ENCODE measurements around the gene FKBP7. TPM values are rescaled to one million over a fixed set of nuclear protein-coding genes. Genes with fewer than 3 reads are reported as not detected.

FKBP7 gene
- total RNA-seq, 1 experiment from 2014 or later, result 4.8 TPM

DNA sequence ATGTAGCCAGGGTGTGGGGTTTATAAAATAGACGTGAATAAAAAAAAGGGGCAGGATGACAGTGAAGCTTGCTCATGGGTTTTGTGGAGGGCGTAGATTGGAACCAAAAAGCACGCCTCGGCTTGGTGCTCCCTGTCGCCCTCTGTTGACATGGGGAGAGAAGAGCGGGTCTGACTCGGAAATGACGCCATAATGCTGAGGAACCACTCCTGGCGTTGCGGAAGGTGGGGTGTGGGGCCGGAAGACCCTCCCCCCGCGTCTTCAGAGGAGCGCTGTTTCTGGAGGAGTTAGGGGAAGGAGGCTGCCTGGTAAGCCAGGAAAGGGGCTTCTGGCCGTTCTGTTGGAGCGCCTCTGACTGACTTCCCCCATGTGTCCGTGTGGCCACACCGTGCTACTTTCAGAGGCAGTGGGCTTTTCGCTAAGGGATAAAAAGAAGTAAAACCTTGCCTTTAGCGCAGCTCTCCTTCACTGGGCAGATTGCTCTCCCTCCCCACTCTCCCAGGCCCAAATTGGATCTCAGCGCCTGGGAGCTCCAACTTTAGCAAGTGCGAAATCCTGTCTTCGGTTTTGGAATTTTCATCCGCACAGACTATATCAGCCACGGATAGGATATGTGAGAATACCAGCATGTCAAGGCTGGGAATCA lies 44.7 kb upstream of the FKBP7 start:
- H2BK5ac ChIP-seq (ENCODE audit: insufficient read length, low read length), result no peak overlapping the region
- H2AFZ ChIP-seq (ENCODE audit: low read length), result peak overlapping the region; percentile 63
- H2BK12ac ChIP-seq (ENCODE audit: insufficient read length, low read depth, low read length), result no peak overlapping the region
- H3K79me1 ChIP-seq (ENCODE audit: insufficient read depth, low read depth, low read length, poor library complexity, severe bottlenecking), result no peaks in the 10 kb centered on the region
- peak overlapping the region; percentile 87 for H3K9ac ChIP-seq (ENCODE audit: extremely low read depth, insufficient read length, low read length)
- no peak overlapping the region for H2AK5ac ChIP-seq (ENCODE audit: insufficient read length, low read length)
- no peak overlapping the region for H4K5ac ChIP-seq (ENCODE audit: insufficient read length, low read depth, low read length)
- H4K91ac ChIP-seq (ENCODE audit: insufficient read length, low read depth, low read length), result no peak overlapping the region
- no peak overlapping the region for H3K56ac ChIP-seq (ENCODE audit: insufficient read length, low read depth, low read length)
- no peak overlapping the region for H3K27ac ChIP-seq (ENCODE audit: insufficient read length, low read depth, low read length)
- H3K27me3 Mint-ChIP-seq (ENCODE audit: low read depth), result no peaks in the 10 kb centered on the region
- H2BK15ac ChIP-seq (ENCODE audit: low read depth, low read length), result no peak overlapping the region
- no peaks in the 10 kb centered on the region for H3K4me1 ChIP-seq (ENCODE audit: insufficient read depth, low read length)
- H3K9me3 Mint-ChIP-seq, result no peaks in the 10 kb centered on the region
- peak; percentile 93 for DNase-seq
- H3K14ac ChIP-seq (ENCODE audit: insufficient read depth, low read length), result no peak overlapping the region; the same call in 1 of the 2 replicates
- no peaks in the 10 kb centered on the region for H4K20me1 ChIP-seq (ENCODE audit: control insufficient read depth, insufficient read depth, insufficient read length)
- H2BK120ac ChIP-seq (ENCODE audit: low read depth, low read length, poor library complexity, severe bottlenecking), result no peak overlapping the region
- H3K27ac Mint-ChIP-seq, result peak overlapping the region; percentile 93 to 98 (median 96)
- no peaks in the 10 kb centered on the region for H3K9me3 ChIP-seq (ENCODE audit: control insufficient read depth, low read depth, low read length)
- peaks cover 0 to 6% (median 0%) of the 10 kb centered on the region in 3 experiments; a peak in 3 of 7 replicates for H3K36me3 Mint-ChIP-seq (ENCODE audit: insufficient read depth in 1 of 3, low read depth in 3 of 3)
- peaks cover 4 to 12% of the 10 kb centered on the region in 2 experiments; a peak in 3 of 4 replicates for H3K4me1 Mint-ChIP-seq
- H3K79me2 ChIP-seq (ENCODE audit: insufficient read depth, low read length), result peaks cover 12% of the 10 kb centered on the region; the same call in 1 of the 2 replicates
- H4K8ac ChIP-seq (replicated peaks; ENCODE audit: insufficient read length, low read depth, low read length), result no peak overlapping the region
- H3T11ph ChIP-seq (ENCODE audit: low read length), result no peak overlapping the region
- H3K4me3 Mint-ChIP-seq, result peak overlapping the region; percentile 90 to 97
- peaks cover 8% of the 10 kb centered on the region for H3K23me2 ChIP-seq (ENCODE audit: insufficient read length, low read depth, low read length, poor library complexity, severe bottlenecking)
- H3K4ac ChIP-seq (ENCODE audit: low read depth, low read length), result no peak overlapping the region
- no peak overlapping the region for H3K23ac ChIP-seq (ENCODE audit: insufficient read length, low read depth, low read length)
- peak; percentile 84 for TF ChIP-seq CTCF (conservative IDR thresholded peaks at IDR 0.05)
- peak overlapping the region; percentile 58 for H3K18ac ChIP-seq (ENCODE audit: insufficient read length, low read depth, low read length)
- WGBS (ENCODE audit: extremely low coverage, insufficient read length, low lambda C conversion rate), result no CpG with 5 or more reads among the region's 25 CpGs
- H2BK20ac ChIP-seq (ENCODE audit: low read depth, low read length, poor library complexity, severe bottlenecking), result no peak overlapping the region
- no peaks in the 10 kb centered on the region; the same call in 1 of the 2 replicates for H3K27me3 ChIP-seq (ENCODE audit: insufficient read depth, low read length)
- peak overlapping the region; percentile 93 for H3K4me2 ChIP-seq (ENCODE audit: insufficient read depth, insufficient read length, low read length)
